ENCODE results near the gene NPIPA5. TPM values are rescaled to one million over a fixed set of nuclear protein-coding genes. Genes with fewer than 3 reads are reported as not detected.
"Not testable (repeated sequence)": the region's sequence is repeated elsewhere in the genome, so short reads cannot be mapped to it uniquely, and the experiment has no call there.

Gene NPIPA5
- total RNA-seq, 2 donors from 2014 or later = 0.75 to 3.7 TPM

GRCh38 chr16:15354846-15355245, 23.2 kb downstream of the NPIPA5 start:
- H3K27me3 ChIP-seq (ENCODE audit: control insufficient read depth, insufficient read depth, low read length, poor library complexity, severe bottlenecking); H3K36me3 Mint-ChIP-seq (ENCODE audit: low read depth); DNase-seq; H3K4me1 Mint-ChIP-seq; H3K27me3 Mint-ChIP-seq (ENCODE audit: insufficient read depth); H3K27ac Mint-ChIP-seq; H3K9ac ChIP-seq (ENCODE audit: extremely low read depth, low read length, poor library complexity, severe bottlenecking); H3K4me3 Mint-ChIP-seq; H3K4me1 ChIP-seq (ENCODE audit: control insufficient read depth, insufficient read depth, low read length); H3K27ac ChIP-seq (ENCODE audit: low read depth, low read length); H3K9me3 ChIP-seq (ENCODE audit: control insufficient read depth, low read length); H3K36me3 ChIP-seq (ENCODE audit: control insufficient read depth, insufficient read depth, low read length); H3K4me3 ChIP-seq (ENCODE audit: low read length); H3K9me3 Mint-ChIP-seq: not testable (repeated sequence)
- no CpG with 5 or more reads among the region's 2 CpGs for WGBS, 2 experiments (ENCODE audit: insufficient coverage in 1 of 2, insufficient read length in 1 of 2)

GRCh38 chr16:15352852-15353251, 25.2 kb downstream of the NPIPA5 start:
- DNase-seq; H3K36me3 Mint-ChIP-seq (ENCODE audit: low read depth): not testable (repeated sequence)

GRCh38 chr16:15351745-15352144, 26.3 kb downstream of the NPIPA5 start:
- no CpG with 5 or more reads among the region's 5 CpGs for WGBS, 2 experiments (ENCODE audit: insufficient coverage in 1 of 2, insufficient read length in 1 of 2)
- H3K27ac Mint-ChIP-seq = not testable (repeated sequence)

More at GRCh38 chr16:15352852-15353251, 25.2 kb downstream of the NPIPA5 start:
- H3K27me3 ChIP-seq (ENCODE audit: control insufficient read depth, insufficient read depth, low read length, poor library complexity, severe bottlenecking); H3K4me1 Mint-ChIP-seq; H3K9me3 ChIP-seq (ENCODE audit: control insufficient read depth, low read length); H3K4me3 Mint-ChIP-seq; H3K9ac ChIP-seq (ENCODE audit: extremely low read depth, low read length, poor library complexity, severe bottlenecking); H3K4me3 ChIP-seq (ENCODE audit: low read length); H3K9me3 Mint-ChIP-seq; H3K27me3 Mint-ChIP-seq (ENCODE audit: insufficient read depth); H3K27ac ChIP-seq (ENCODE audit: low read depth, low read length); H3K36me3 ChIP-seq (ENCODE audit: control insufficient read depth, insufficient read depth, low read length); H3K27ac Mint-ChIP-seq; H3K4me1 ChIP-seq (ENCODE audit: control insufficient read depth, insufficient read depth, low read length): not testable (repeated sequence)
- 83% methylated on average over 1 of the region's 3 CpGs; no CpG with 5 or more reads in 1 of the 2 experiments for WGBS, 2 experiments (ENCODE audit: insufficient coverage in 1 of 2, insufficient read length in 1 of 2)

GRCh38 chr16:15351251-15351650, 26.8 kb downstream of the NPIPA5 start:
- not testable (repeated sequence) for DNase-seq; H3K27ac ChIP-seq (ENCODE audit: low read depth, low read length); H3K4me1 ChIP-seq (ENCODE audit: control insufficient read depth, insufficient read depth, low read length); H3K36me3 Mint-ChIP-seq (ENCODE audit: low read depth); H3K36me3 ChIP-seq (ENCODE audit: control insufficient read depth, insufficient read depth, low read length); H3K27me3 Mint-ChIP-seq (ENCODE audit: insufficient read depth); H3K4me1 Mint-ChIP-seq; H3K4me3 ChIP-seq (ENCODE audit: low read length); H3K4me3 Mint-ChIP-seq; H3K9me3 Mint-ChIP-seq; H3K9me3 ChIP-seq (ENCODE audit: control insufficient read depth, low read length); H3K27ac Mint-ChIP-seq; H3K9ac ChIP-seq (ENCODE audit: extremely low read depth, low read length, poor library complexity, severe bottlenecking); H3K27me3 ChIP-seq (ENCODE audit: control insufficient read depth, insufficient read depth, low read length, poor library complexity, severe bottlenecking)
- no CpG with 5 or more reads among the region's 11 CpGs for WGBS, 2 experiments (ENCODE audit: insufficient coverage in 1 of 2, insufficient read length in 1 of 2)

More at GRCh38 chr16:15351745-15352144, 26.3 kb downstream of the NPIPA5 start:
- H3K27me3 Mint-ChIP-seq (ENCODE audit: insufficient read depth); H3K9me3 Mint-ChIP-seq; H3K36me3 Mint-ChIP-seq (ENCODE audit: low read depth); H3K4me1 Mint-ChIP-seq; H3K9ac ChIP-seq (ENCODE audit: extremely low read depth, low read length, poor library complexity, severe bottlenecking); H3K4me3 Mint-ChIP-seq; H3K36me3 ChIP-seq (ENCODE audit: control insufficient read depth, insufficient read depth, low read length); H3K9me3 ChIP-seq (ENCODE audit: control insufficient read depth, low read length); H3K27ac ChIP-seq (ENCODE audit: low read depth, low read length); H3K4me3 ChIP-seq (ENCODE audit: low read length); DNase-seq; H3K4me1 ChIP-seq (ENCODE audit: control insufficient read depth, insufficient read depth, low read length); H3K27me3 ChIP-seq (ENCODE audit: control insufficient read depth, insufficient read depth, low read length, poor library complexity, severe bottlenecking): not testable (repeated sequence)

- not testable (repeated sequence) for H3K36me3 ChIP-seq (ENCODE audit: control insufficient read depth, insufficient read depth, low read length); H3K4me3 Mint-ChIP-seq; H3K4me1 ChIP-seq (ENCODE audit: control insufficient read depth, insufficient read depth, low read length); H3K36me3 Mint-ChIP-seq (ENCODE audit: low read depth); DNase-seq; H3K9me3 Mint-ChIP-seq; H3K27ac ChIP-seq (ENCODE audit: low read depth, low read length); H3K27me3 ChIP-seq (ENCODE audit: control insufficient read depth, insufficient read depth, low read length, poor library complexity, severe bottlenecking); H3K9ac ChIP-seq (ENCODE audit: extremely low read depth, low read length, poor library complexity, severe bottlenecking); H3K27me3 Mint-ChIP-seq (ENCODE audit: insufficient read depth); H3K4me1 Mint-ChIP-seq; H3K9me3 ChIP-seq (ENCODE audit: control insufficient read depth, low read length); H3K27ac Mint-ChIP-seq; H3K4me3 ChIP-seq (ENCODE audit: low read length)
- no CpG with 5 or more reads among the region's 7 CpGs for WGBS, 2 experiments (ENCODE audit: insufficient coverage in 1 of 2, insufficient read length in 1 of 2)
Observed at GRCh38 chr16:15348721-15349120, 29.4 kb downstream of the NPIPA5 start.

GRCh38 chr16:15342337-15342736, 35.8 kb downstream of the NPIPA5 start:
- not testable (repeated sequence) for H3K9ac ChIP-seq (ENCODE audit: extremely low read depth, low read length, poor library complexity, severe bottlenecking); H3K4me3 ChIP-seq (ENCODE audit: low read length); DNase-seq; H3K4me1 Mint-ChIP-seq; H3K27ac ChIP-seq (ENCODE audit: low read depth, low read length); H3K36me3 Mint-ChIP-seq (ENCODE audit: low read depth); H3K36me3 ChIP-seq (ENCODE audit: control insufficient read depth, insufficient read depth, low read length); H3K27ac Mint-ChIP-seq; H3K9me3 Mint-ChIP-seq; H3K27me3 ChIP-seq (ENCODE audit: control insufficient read depth, insufficient read depth, low read length, poor library complexity, severe bottlenecking); H3K27me3 Mint-ChIP-seq (ENCODE audit: insufficient read depth); H3K4me3 Mint-ChIP-seq; H3K4me1 ChIP-seq (ENCODE audit: control insufficient read depth, insufficient read depth, low read length); H3K9me3 ChIP-seq (ENCODE audit: control insufficient read depth, low read length)
- WGBS, 2 experiments (ENCODE audit: insufficient coverage in 1 of 2, insufficient read length in 1 of 2) = no CpG with 5 or more reads among the region's 1 CpG

GRCh38 chr16:15338986-15339385, 39.1 kb downstream of the NPIPA5 start:
- not testable (repeated sequence) for H3K4me1 ChIP-seq (ENCODE audit: control insufficient read depth, insufficient read depth, low read length); H3K36me3 Mint-ChIP-seq (ENCODE audit: low read depth); H3K9ac ChIP-seq (ENCODE audit: extremely low read depth, low read length, poor library complexity, severe bottlenecking); DNase-seq; H3K36me3 ChIP-seq (ENCODE audit: control insufficient read depth, insufficient read depth, low read length); H3K27me3 Mint-ChIP-seq (ENCODE audit: insufficient read depth); H3K4me3 ChIP-seq (ENCODE audit: low read length); H3K27ac ChIP-seq (ENCODE audit: low read depth, low read length); H3K27ac Mint-ChIP-seq; H3K4me3 Mint-ChIP-seq; H3K9me3 ChIP-seq (ENCODE audit: control insufficient read depth, low read length); H3K9me3 Mint-ChIP-seq; H3K4me1 Mint-ChIP-seq; H3K27me3 ChIP-seq (ENCODE audit: control insufficient read depth, insufficient read depth, low read length, poor library complexity, severe bottlenecking)
- WGBS, 2 experiments (ENCODE audit: insufficient coverage in 1 of 2, insufficient read length in 1 of 2) = no CpG with 5 or more reads among the region's 5 CpGs

Measured in endodermal cell (in vitro differentiated cells).